KMS-11 (cell line): ENCODE results near the gene TSPAN18.

ENCODE experiments used
- H2AFZ ChIP-seq: fragments of 200-600 bp; sonication (generic); 2 replicates; pipeline ENCODE4 v1.6.1; 2016; ENCODE audit warnings: antibody characterized with exemption, mixed run types, low read depth
- H3K27ac ChIP-seq: fragments of 200-600 bp; sonication (generic); 2 replicates; pipeline ENCODE4 v1.6.1; 2016; ENCODE audit warnings: mild to moderate bottlenecking, mixed run types
- H3K27me3 ChIP-seq: fragments of 200-600 bp; sonication (generic); 2 replicates; pipeline ENCODE4 v1.6.1; 2017; ENCODE audit warnings: mild to moderate bottlenecking, low read depth, mixed run types, moderate library complexity; ENCODE audit not compliant: insufficient read depth
- H3K36me3 ChIP-seq: fragments of 200-600 bp; sonication (generic); 2 replicates; pipeline ENCODE4 v1.6.1; 2017; ENCODE audit warnings: mild to moderate bottlenecking, mixed run types; ENCODE audit not compliant: insufficient read depth
- H3K4me1 ChIP-seq: fragments of 200-600 bp; sonication (generic); 2 replicates; pipeline ENCODE4 v1.6.1; 2016; ENCODE audit warnings: mild to moderate bottlenecking, low read depth, mixed run types; ENCODE audit not compliant: poor library complexity, severe bottlenecking
- H3K4me2 ChIP-seq: fragments of 200-600 bp; sonication (generic); 2 replicates; pipeline ENCODE4 v1.7.0; 2016; ENCODE audit warnings: mild to moderate bottlenecking, mixed run types
- H3K4me3 ChIP-seq: fragments of 200-600 bp; sonication (generic); IDR thresholded peaks from 2 replicates; pipeline ENCODE4 v1.6.1; 2017; ENCODE audit warnings: low read depth, low read length, mixed read lengths; ENCODE audit not compliant: insufficient read depth
- H3K79me2 ChIP-seq: fragments of 200-600 bp; sonication (generic); 2 replicates; pipeline ENCODE4 v1.6.1; 2016; ENCODE audit warnings: low read depth, mixed run types; ENCODE audit not compliant: insufficient read depth
- H3K9ac ChIP-seq: fragments of 200-600 bp; sonication (generic); 2 replicates; pipeline ENCODE4 v1.6.1; 2016; ENCODE audit warnings: mild to moderate bottlenecking, mixed run types
- H4K20me1 ChIP-seq: fragments of 200-600 bp; sonication (generic); 2 replicates; pipeline ENCODE4 v1.6.1; 2016; ENCODE audit warnings: mild to moderate bottlenecking, mixed run types; ENCODE audit not compliant: insufficient read depth
- CTCF ChIP-seq: fragments of 200-600 bp; sonication (generic); conservative IDR thresholded peaks from 2 replicates; pipeline ENCODE4 v1.6.1; 2017; ENCODE audit warnings: low read depth, mild to moderate bottlenecking, antibody characterized with exemption, low read length, moderate library complexity, mixed read lengths

Gene TSPAN18

GRCh38 chr11:44740967-44741366, 14.2 kb downstream of the TSPAN18 start:
- H2AFZ ChIP-seq, result no peak overlapping the region
- no peaks in the 10 kb centered on the region for H3K4me1 ChIP-seq
- no peaks in the 10 kb centered on the region for H4K20me1 ChIP-seq
- no peak overlapping the region for H3K4me2 ChIP-seq
- H3K27ac ChIP-seq, result no peak overlapping the region
- H3K9ac ChIP-seq, result no peak overlapping the region
- no peak overlapping the region for H3K4me3 ChIP-seq
- H3K27me3 ChIP-seq, result no peaks in the 10 kb centered on the region
- no peaks in the 10 kb centered on the region for H3K36me3 ChIP-seq
- TF ChIP-seq CTCF, result no peak
- no peaks in the 10 kb centered on the region for H3K79me2 ChIP-seq

- Histone ChIP-seq H3K27ac (no peak overlapping the region), H3K27me3 (no peaks in the 10 kb centered on the region), H2AFZ (no peak overlapping the region), H3K79me2 (no peaks in the 10 kb centered on the region), H3K4me2 (no peak overlapping the region), H3K4me1 (no peaks in the 10 kb centered on the region), H3K36me3 (no peaks in the 10 kb centered on the region), H4K20me1 (no peaks in the 10 kb centered on the region), H3K4me3 (no peak overlapping the region), H3K9ac (no peak overlapping the region)
- TF ChIP-seq CTCF, result no peak
Measured at GRCh38 chr11:44741976-44742375, 15.2 kb downstream of the TSPAN18 start.

- Histone ChIP-seq H3K36me3 (no peaks in the 10 kb centered on the region), H3K4me3 (no peak overlapping the region), H3K27me3 (no peaks in the 10 kb centered on the region), H3K4me1 (no peaks in the 10 kb centered on the region), H3K27ac (no peak overlapping the region), H3K79me2 (no peaks in the 10 kb centered on the region), H3K9ac (no peak overlapping the region), H2AFZ (no peak overlapping the region), H4K20me1 (no peaks in the 10 kb centered on the region), H3K4me2 (no peak overlapping the region)
- no peak for TF ChIP-seq CTCF
Measured at GRCh38 chr11:44742508-44743246, 15.9 kb downstream of the TSPAN18 start.

- H4K20me1 ChIP-seq, result no peaks in the 10 kb centered on the region
- no peaks in the 10 kb centered on the region for H3K36me3 ChIP-seq
- no peaks in the 10 kb centered on the region for H3K79me2 ChIP-seq
- H3K4me1 ChIP-seq, result no peaks in the 10 kb centered on the region
- H3K4me3 ChIP-seq, result no peak overlapping the region
- no peaks in the 10 kb centered on the region for H3K27me3 ChIP-seq
- no peak overlapping the region for H3K27ac ChIP-seq
- no peak for TF ChIP-seq CTCF
- no peak overlapping the region for H2AFZ ChIP-seq
- no peak overlapping the region for H3K9ac ChIP-seq
- no peak overlapping the region for H3K4me2 ChIP-seq
Measured at GRCh38 chr11:44743326-44743725, 16.6 kb downstream of the TSPAN18 start.
